NCI-H510A (cell line): ENCODE data around the gene ENTPD5.
"Not testable (repeated sequence)": the region's sequence is repeated elsewhere in the genome, so short reads cannot be mapped to it uniquely, and the experiment has no call there.

Experiments used
- DNase-seq: peaks from one replicate; lab custom pipeline; 2025; lab: John Stamatoyannopoulos, UW

ENTPD5 gene

GRCh38 chr14:74005664-74006063 lies 13.4 kb downstream of the ENTPD5 start:
- not testable (repeated sequence) for DNase-seq

- no peak for DNase-seq
Measured at GRCh38 chr14:73998726-73999125, 20.4 kb downstream of the ENTPD5 start.

- no peak for DNase-seq
Measured at GRCh38 chr14:73997944-73998447, 21.1 kb downstream of the ENTPD5 start.

GRCh38 chr14:73997108-73997943 lies 21.8 kb downstream of the ENTPD5 start:
- no peak for DNase-seq

- DNase-seq = no peak
Measured at GRCh38 chr14:73996731-73997107, 22.4 kb downstream of the ENTPD5 start.

- no peak for DNase-seq
Measured at GRCh38 chr14:73995977-73996378, 23.1 kb downstream of the ENTPD5 start.

- DNase-seq = not testable (repeated sequence)
Measured at GRCh38 chr14:73994926-73995325, 24.2 kb downstream of the ENTPD5 start.

- no peak for DNase-seq
Measured at GRCh38 chr14:73991092-73991491, 28.0 kb downstream of the ENTPD5 start.

- DNase-seq = not testable (repeated sequence)
Measured at GRCh38 chr14:73988656-73989055, 30.4 kb downstream of the ENTPD5 start.

- no peak for DNase-seq
Measured at GRCh38 chr14:73988065-73988464, 31.0 kb downstream of the ENTPD5 start.

- no peak for DNase-seq
Measured at GRCh38 chr14:73977896-73978295, 41.2 kb downstream of the ENTPD5 start.

GRCh38 chr14:73976125-73976524 lies 43.0 kb downstream of the ENTPD5 start:
- DNase-seq = no peak

- no peak for DNase-seq
Measured at GRCh38 chr14:73973497-73973896, 45.6 kb downstream of the ENTPD5 start.

- DNase-seq = no peak
Measured at GRCh38 chr14:73968885-73969284, 50.2 kb downstream of the ENTPD5 start.

- no peak for DNase-seq
Measured at GRCh38 chr14:73965216-73965615, 53.9 kb downstream of the ENTPD5 start.

GRCh38 chr14:73961192-73961591 lies 57.9 kb downstream of the ENTPD5 start:
- DNase-seq = no peak

GRCh38 chr14:73958591-73958990 lies 60.5 kb downstream of the ENTPD5 start:
- DNase-seq = no peak

- DNase-seq = no peak
Measured at GRCh38 chr14:73955674-73956073, 63.4 kb downstream of the ENTPD5 start.

- DNase-seq = no peak
Measured at GRCh38 chr14:73953731-73954130, 65.4 kb downstream of the ENTPD5 start.

GRCh38 chr14:73949752-73950734 lies 69.0 kb downstream of the ENTPD5 start, which contains the start of the genes COQ6 and FAM161B:
Gene COQ6, plus strand, starts transcription at chr14:73950302. Its CDS starts 31 bp downstream, at chr14:73950333.
Gene FAM161B, minus strand, starts transcription at chr14:73950094. Its CDS starts 68 bp downstream, at chr14:73950026.
- peak; percentile 98 for DNase-seq

GRCh38 chr14:73945159-73945670 lies 73.9 kb downstream of the ENTPD5 start:
- no peak for DNase-seq
